ENCODE results near the gene AGXT. TPM values are rescaled to one million over a fixed set of nuclear protein-coding genes. Genes with fewer than 3 reads are reported as not detected.

AGXT gene
- polyA plus RNA-seq, 1 donor (not counting 4 experiments of a cell fraction or from before 2014, with no cell fraction given): not detected

DNA sequence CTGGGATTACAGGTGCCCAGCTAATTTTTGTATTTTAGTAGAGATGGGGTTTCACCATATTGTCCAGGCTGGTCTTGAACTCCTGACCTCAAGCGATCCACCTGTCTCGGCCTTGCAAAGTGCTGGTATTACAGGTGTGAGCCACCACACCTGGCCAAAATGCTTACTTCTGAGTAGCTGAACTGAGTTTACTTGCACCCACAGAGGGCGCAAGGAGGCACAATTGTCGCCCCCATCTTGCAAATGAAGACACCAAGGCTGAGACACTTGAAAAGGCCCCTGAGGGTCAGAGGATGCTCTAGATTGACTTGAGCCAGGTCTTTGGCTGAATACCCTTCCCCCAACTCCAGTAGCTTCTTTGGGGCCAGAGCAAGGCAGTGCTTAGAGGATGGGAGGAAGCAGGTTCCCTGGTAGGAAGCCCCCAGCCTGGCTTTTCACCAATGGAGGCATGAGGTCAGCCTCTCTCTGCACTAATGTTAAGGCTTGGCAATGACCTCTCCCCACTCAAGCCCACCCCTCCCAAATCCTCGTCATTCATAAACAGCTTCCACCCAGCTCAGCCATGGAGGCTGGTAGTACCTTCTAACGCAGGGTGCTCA lies 34.1 kb upstream of the AGXT start:
- Histone ChIP-seq H3K4me2 (ENCODE audit: control insufficient read depth, extremely low read depth, insufficient read depth, low read depth, low read length) (no peak overlapping the region), H3K4me1 (ENCODE audit: control insufficient read depth, extremely low read depth, insufficient read depth, low read length) (peaks cover 5% of the 10 kb centered on the region), H3K27me3 (ENCODE audit: control insufficient read depth, extremely low read depth, insufficient read depth, low read length) (peaks cover 22% of the 10 kb centered on the region), H3K9me1 (ENCODE audit: control insufficient read depth, extremely low read depth, insufficient read depth, low read length) (no peaks in the 10 kb centered on the region), H2AFZ (ENCODE audit: control insufficient read depth, low read length) (no peak overlapping the region), H3K27ac (ENCODE audit: control insufficient read depth, insufficient read depth, low read length) (no peak overlapping the region), H4K20me1 (ENCODE audit: control insufficient read depth, extremely low read depth, insufficient read depth, low read length) (peaks cover 3% of the 10 kb centered on the region), H3K9ac (ENCODE audit: control insufficient read depth, extremely low read depth, insufficient read depth, low read length) (no peak overlapping the region), H3K9me3 (ENCODE audit: control insufficient read depth, low read depth, low read length) (no peaks in the 10 kb centered on the region), H3K79me2 (ENCODE audit: control insufficient read depth, insufficient read depth, low read length) (no peaks in the 10 kb centered on the region), H3K36me3 (ENCODE audit: control insufficient read depth in 2 of 2, extremely low read depth in 1 of 2, insufficient read depth in 2 of 2, low read length in 2 of 2) (no peaks in the 10 kb centered on the region), H3K4me3 (ENCODE audit: control insufficient read depth in 2 of 3, extremely low read depth in 1 of 3, insufficient read depth in 2 of 3, low read depth in 1 of 3, low read length in 3 of 3) (no peak overlapping the region)
- dilution Hi-C loops (cut with MboI; ENCODE audit: extremely low pct_ligation_motif_present, low sequenced_read_pairs): no loop called here
- TF ChIP-seq, protein P1, sequence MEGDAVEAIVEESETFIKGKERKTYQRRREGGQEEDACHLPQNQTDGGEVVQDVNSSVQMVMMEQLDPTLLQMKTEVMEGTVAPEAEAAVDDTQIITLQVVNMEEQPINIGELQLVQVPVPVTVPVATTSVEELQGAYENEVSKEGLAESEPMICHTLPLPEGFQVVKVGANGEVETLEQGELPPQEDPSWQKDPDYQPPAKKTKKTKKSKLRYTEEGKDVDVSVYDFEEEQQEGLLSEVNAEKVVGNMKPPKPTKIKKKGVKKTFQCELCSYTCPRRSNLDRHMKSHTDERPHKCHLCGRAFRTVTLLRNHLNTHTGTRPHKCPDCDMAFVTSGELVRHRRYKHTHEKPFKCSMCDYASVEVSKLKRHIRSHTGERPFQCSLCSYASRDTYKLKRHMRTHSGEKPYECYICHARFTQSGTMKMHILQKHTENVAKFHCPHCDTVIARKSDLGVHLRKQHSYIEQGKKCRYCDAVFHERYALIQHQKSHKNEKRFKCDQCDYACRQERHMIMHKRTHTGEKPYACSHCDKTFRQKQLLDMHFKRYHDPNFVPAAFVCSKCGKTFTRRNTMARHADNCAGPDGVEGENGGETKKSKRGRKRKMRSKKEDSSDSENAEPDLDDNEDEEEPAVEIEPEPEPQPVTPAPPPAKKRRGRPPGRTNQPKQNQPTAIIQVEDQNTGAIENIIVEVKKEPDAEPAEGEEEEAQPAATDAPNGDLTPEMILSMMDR (optimal IDR thresholded peaks at IDR 0.05 in 1 of 3, IDR thresholded peaks at IDR 0.05 in 1 of 3, conservative IDR thresholded peaks at IDR 0.05 in 1 of 3; ENCODE audit: extremely low read depth in 1 of 3, insufficient read depth in 2 of 3, low read length in 3 of 3): peak in 1 of 3 experiments; percentile 1
- TF ChIP-seq EZH2 (IDR thresholded peaks at IDR 0.05; ENCODE audit: low read length): no peak
- no peak for FAIRE-seq
- no peak for DNase-seq (ENCODE audit: low read depth, low spot score)

DNA sequence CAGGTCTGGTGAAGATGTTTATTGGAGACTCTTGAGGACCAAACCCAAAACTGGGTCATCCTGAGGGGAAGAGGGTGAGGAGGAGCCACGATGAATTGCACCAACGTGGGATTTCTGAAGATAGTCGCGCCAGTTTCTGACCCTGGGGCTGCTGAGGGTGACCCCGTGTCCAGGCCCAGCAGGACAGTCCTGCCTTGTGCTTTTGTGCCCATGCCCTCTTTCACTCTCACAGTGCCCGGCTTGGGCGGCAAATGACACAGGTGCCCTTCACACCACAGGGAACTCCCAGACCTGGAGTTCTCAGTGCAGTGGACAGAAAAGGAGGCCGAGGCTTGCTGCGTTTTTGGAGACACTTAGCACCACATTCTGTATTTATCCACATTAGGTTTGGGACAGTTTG lies 33.1 kb upstream of the AGXT start:
- dilution Hi-C loops (cut with MboI; ENCODE audit: extremely low pct_ligation_motif_present, low sequenced_read_pairs): no loop called here
- Histone ChIP-seq H3K4me2 (ENCODE audit: control insufficient read depth, extremely low read depth, insufficient read depth, low read depth, low read length) (no peak overlapping the region), H3K79me2 (ENCODE audit: control insufficient read depth, insufficient read depth, low read length) (no peaks in the 10 kb centered on the region), H3K9ac (ENCODE audit: control insufficient read depth, extremely low read depth, insufficient read depth, low read length) (no peak overlapping the region), H3K4me1 (ENCODE audit: control insufficient read depth, extremely low read depth, insufficient read depth, low read length) (peaks cover 5% of the 10 kb centered on the region), H3K36me3 (ENCODE audit: control insufficient read depth in 2 of 2, extremely low read depth in 1 of 2, insufficient read depth in 2 of 2, low read length in 2 of 2) (no peaks in the 10 kb centered on the region), H3K4me3 (ENCODE audit: control insufficient read depth in 2 of 3, extremely low read depth in 1 of 3, insufficient read depth in 2 of 3, low read depth in 1 of 3, low read length in 3 of 3) (no peak overlapping the region), H3K27me3 (ENCODE audit: control insufficient read depth, extremely low read depth, insufficient read depth, low read length) (peaks cover 22% of the 10 kb centered on the region), H3K9me1 (ENCODE audit: control insufficient read depth, extremely low read depth, insufficient read depth, low read length) (no peaks in the 10 kb centered on the region), H2AFZ (ENCODE audit: control insufficient read depth, low read length) (no peak overlapping the region), H4K20me1 (ENCODE audit: control insufficient read depth, extremely low read depth, insufficient read depth, low read length) (peaks cover 3% of the 10 kb centered on the region), H3K9me3 (ENCODE audit: control insufficient read depth, low read depth, low read length) (no peaks in the 10 kb centered on the region), H3K27ac (ENCODE audit: control insufficient read depth, insufficient read depth, low read length) (no peak overlapping the region)
- FAIRE-seq (no peak), DNase-seq (ENCODE audit: low read depth, low spot score) (no peak)
- no peak for TF ChIP-seq EZH2 (IDR thresholded peaks at IDR 0.05; ENCODE audit: low read length)
- TF ChIP-seq, protein P1 (optimal IDR thresholded peaks at IDR 0.05 in 1 of 3, IDR thresholded peaks at IDR 0.05 in 1 of 3, conservative IDR thresholded peaks at IDR 0.05 in 1 of 3; ENCODE audit: extremely low read depth in 1 of 3, insufficient read depth in 2 of 3, low read length in 3 of 3): no peak
